ENCODE results near the gene ST7.
A peak's percentile ranks its signal among the peaks of the same experiment; 100 is the strongest.
"Not testable (repeated sequence)": the region's sequence is repeated elsewhere in the genome, so short reads cannot be mapped to it uniquely, and the experiment has no call there.

The ST7 gene

GRCh38 chr7:117010375-117011133 lies 57.3 kb downstream of the ST7 start:
- FAIRE-seq, result no peak

- no peak for FAIRE-seq
Measured at GRCh38 chr7:117011419-117012260, 58.3 kb downstream of the ST7 start.

- FAIRE-seq, result no peak
Measured at GRCh38 chr7:117012284-117012683, 59.0 kb downstream of the ST7 start.

- FAIRE-seq, result peak; percentile 94
Measured at GRCh38 chr7:117012696-117013095, 59.4 kb downstream of the ST7 start.

GRCh38 chr7:117014099-117014656 lies 60.9 kb downstream of the ST7 start:
- no peak for FAIRE-seq

- FAIRE-seq, result no peak
Measured at GRCh38 chr7:117014673-117015133, 61.4 kb downstream of the ST7 start.

- FAIRE-seq, result no peak
Measured at GRCh38 chr7:117015258-117016184, 62.2 kb downstream of the ST7 start.

- FAIRE-seq, result no peak
Measured at GRCh38 chr7:117017017-117017451, 63.7 kb downstream of the ST7 start.

GRCh38 chr7:117017702-117018266 lies 64.5 kb downstream of the ST7 start:
- no peak for FAIRE-seq

- FAIRE-seq, result no peak
Measured at GRCh38 chr7:117018713-117019112, 65.4 kb downstream of the ST7 start.

GRCh38 chr7:117019287-117019686 lies 66.0 kb downstream of the ST7 start:
- FAIRE-seq, result no peak

GRCh38 chr7:117019786-117020590 lies 66.7 kb downstream of the ST7 start:
- no peak for FAIRE-seq

GRCh38 chr7:117020591-117020973 lies 67.3 kb downstream of the ST7 start:
- FAIRE-seq, result no peak

GRCh38 chr7:117021366-117021765 lies 68.1 kb downstream of the ST7 start:
- FAIRE-seq, result no peak

GRCh38 chr7:117021986-117022385 lies 68.7 kb downstream of the ST7 start:
- no peak for FAIRE-seq

GRCh38 chr7:117023325-117023854 lies 70.1 kb downstream of the ST7 start:
- no peak for FAIRE-seq

- no peak for FAIRE-seq
Measured at GRCh38 chr7:117024811-117025210, 71.5 kb downstream of the ST7 start.

- FAIRE-seq, result no peak
Measured at GRCh38 chr7:117025891-117026290, 72.6 kb downstream of the ST7 start.

GRCh38 chr7:117030346-117030745 lies 77.0 kb downstream of the ST7 start:
- FAIRE-seq, result not testable (repeated sequence)

- FAIRE-seq, result not testable (repeated sequence)
Measured at GRCh38 chr7:117030793-117031192, 77.5 kb downstream of the ST7 start.

GRCh38 chr7:117032810-117033209 lies 79.5 kb downstream of the ST7 start:
- no peak for FAIRE-seq
